Ascending aorta (tissue), 2 donors: ENCODE results near the gene DAG1. TPM values are rescaled to one million over a fixed set of nuclear protein-coding genes. Genes with fewer than 3 reads are reported as not detected.
A peak's percentile ranks its signal among the peaks of the same experiment; 100 is the strongest.

Experiments used
- DNase-seq, 2 donors: peaks; one replicate each; pipeline ENCODE4 v3.0.0-alpha.2; 2019; ENCODE audit warnings: low spot score in 2 of 2
- H3K27ac ChIP-seq, 2 donors: fragments of 200-600 bp; sonication (generic); one replicate each; pipeline ENCODE4 v1.5.1; 2016 to 2017; ENCODE audit warnings: mild to moderate bottlenecking in 1 of 2
- H3K27me3 ChIP-seq: fragments of 200-600 bp; sonication (generic); one replicate; pipeline ENCODE4 v1.5.1; 2017
- H3K36me3 ChIP-seq, 2 donors: fragments of 200-600 bp; sonication (generic); one replicate each; pipeline ENCODE4 v1.5.1; 2016
- H3K4me1 ChIP-seq, 2 donors: fragments of 200-600 bp; sonication (generic); one replicate each; pipeline ENCODE4 v1.5.1; 2016 to 2017; ENCODE audit warnings: mild to moderate bottlenecking in 1 of 2
- H3K4me3 ChIP-seq, 2 donors: fragments of 200-600 bp; sonication (generic); one replicate each; pipeline ENCODE4 v1.5.1; 2016 to 2017; ENCODE audit warnings: mild to moderate bottlenecking in 1 of 2
- H3K9me3 ChIP-seq, 2 donors: fragments of 200-600 bp; sonication (generic); one replicate each; pipeline ENCODE4 v1.5.1; 2016
- intact Hi-C: fragments of 100-400 bp; cut with DNase I; formaldehyde crosslinking; loops from one replicate; pipeline ENCODE4 v1.15.1; 2023
- total RNA-seq: library from RNA; depleted of rRNA; stranded (reverse); fragments of >200 nt; gene quantifications from one replicate; pipeline ENCODE4 v1.1.0, GENCODE V29; 2016
- TF ChIP-seq, protein P1 (sequence below), 3 experiments: fragments of 200-600 bp in 2 of 3; fragments of 450-650 bp in 1 of 3; sonication (generic) in 2 of 3; IDR thresholded peaks; one replicate each; pipeline ENCODE4 v1.5.1; 2016 to 2019; ENCODE audit warnings: antibody characterized with exemption in 3 of 3, mild to moderate bottlenecking in 1 of 3, moderate library complexity in 1 of 3

The DAG1 gene
- total RNA-seq, 1 donor from 2014 or later = 57.9 TPM

DNA sequence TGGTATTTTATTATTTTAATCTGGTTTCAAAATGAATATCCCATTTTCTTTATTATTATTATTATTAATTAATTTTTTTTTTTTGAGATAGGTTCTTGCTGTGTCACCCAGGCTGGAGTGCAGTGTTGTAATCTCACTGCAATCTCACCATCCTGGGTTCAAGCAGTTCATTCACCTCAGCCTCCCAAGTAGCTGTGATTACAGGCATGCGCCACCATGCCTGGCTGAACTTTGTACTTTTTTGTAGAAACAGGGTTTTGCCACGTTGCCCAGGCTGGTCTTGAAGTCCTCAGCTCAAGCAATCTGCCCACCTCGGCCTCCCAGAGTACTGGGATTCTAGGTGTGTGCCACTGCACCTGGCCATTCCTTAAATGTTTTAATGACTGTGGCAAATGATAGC, 28.6 kb downstream of the DAG1 start:
- TF ChIP-seq, protein P1, sequence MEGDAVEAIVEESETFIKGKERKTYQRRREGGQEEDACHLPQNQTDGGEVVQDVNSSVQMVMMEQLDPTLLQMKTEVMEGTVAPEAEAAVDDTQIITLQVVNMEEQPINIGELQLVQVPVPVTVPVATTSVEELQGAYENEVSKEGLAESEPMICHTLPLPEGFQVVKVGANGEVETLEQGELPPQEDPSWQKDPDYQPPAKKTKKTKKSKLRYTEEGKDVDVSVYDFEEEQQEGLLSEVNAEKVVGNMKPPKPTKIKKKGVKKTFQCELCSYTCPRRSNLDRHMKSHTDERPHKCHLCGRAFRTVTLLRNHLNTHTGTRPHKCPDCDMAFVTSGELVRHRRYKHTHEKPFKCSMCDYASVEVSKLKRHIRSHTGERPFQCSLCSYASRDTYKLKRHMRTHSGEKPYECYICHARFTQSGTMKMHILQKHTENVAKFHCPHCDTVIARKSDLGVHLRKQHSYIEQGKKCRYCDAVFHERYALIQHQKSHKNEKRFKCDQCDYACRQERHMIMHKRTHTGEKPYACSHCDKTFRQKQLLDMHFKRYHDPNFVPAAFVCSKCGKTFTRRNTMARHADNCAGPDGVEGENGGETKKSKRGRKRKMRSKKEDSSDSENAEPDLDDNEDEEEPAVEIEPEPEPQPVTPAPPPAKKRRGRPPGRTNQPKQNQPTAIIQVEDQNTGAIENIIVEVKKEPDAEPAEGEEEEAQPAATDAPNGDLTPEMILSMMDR (IDR thresholded peaks at IDR 0.05) = no peak
- peak overlapping the region; percentile 92 to 93 for H3K27ac ChIP-seq
- H3K36me3 ChIP-seq = no peaks in the 10 kb centered on the region
- no peak for DNase-seq
- H3K4me3 ChIP-seq = no peak overlapping the region
- no peaks in the 10 kb centered on the region for H3K27me3 ChIP-seq
- intact Hi-C loops = no loop called here
- peaks cover 11 to 43% of the 10 kb centered on the region in 2 donors for H3K4me1 ChIP-seq
- no peaks in the 10 kb centered on the region for H3K9me3 ChIP-seq

DNA sequence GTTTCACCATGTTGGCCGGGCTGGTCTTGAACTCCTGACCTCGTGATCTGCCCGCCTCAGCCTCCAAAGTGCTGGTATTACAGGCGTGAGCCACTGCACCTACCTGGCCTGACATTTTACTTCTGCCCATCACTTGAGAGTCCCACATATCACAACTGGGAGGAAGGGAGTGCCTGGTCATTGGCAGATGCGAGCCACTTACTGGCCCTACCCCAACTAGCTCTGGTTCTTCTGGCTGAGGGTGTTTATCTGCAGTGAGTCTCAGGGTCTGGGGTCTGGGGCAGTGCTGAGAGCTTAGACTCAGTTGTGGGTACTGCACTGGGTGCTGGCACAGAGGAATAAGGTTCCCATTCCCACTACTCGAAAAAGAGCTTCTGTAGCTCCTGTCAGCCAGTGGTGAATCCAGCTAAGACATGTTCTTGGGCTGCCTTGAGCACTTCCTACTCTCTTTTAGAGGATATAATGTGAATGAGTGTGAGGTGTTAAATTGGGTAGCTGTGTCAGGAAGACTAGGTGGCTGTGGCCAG, 30.2 kb downstream of the DAG1 start:
- H3K27ac ChIP-seq = peak overlapping the region; percentile 92 to 93
- no peaks in the 10 kb centered on the region for H3K27me3 ChIP-seq
- peaks cover 6 to 27% of the 10 kb centered on the region in 2 donors for H3K4me1 ChIP-seq
- no peaks in the 10 kb centered on the region for H3K9me3 ChIP-seq
- intact Hi-C loops = loop anchor here (5.0 kb wide), 1 partner anchor 662 kb away; no protein-coding TSS in a partner anchor
- TF ChIP-seq, protein P1 (IDR thresholded peaks at IDR 0.05) = no peak
- DNase-seq = no peak
- no peaks in the 10 kb centered on the region for H3K36me3 ChIP-seq
- no peak overlapping the region for H3K4me3 ChIP-seq

DNA sequence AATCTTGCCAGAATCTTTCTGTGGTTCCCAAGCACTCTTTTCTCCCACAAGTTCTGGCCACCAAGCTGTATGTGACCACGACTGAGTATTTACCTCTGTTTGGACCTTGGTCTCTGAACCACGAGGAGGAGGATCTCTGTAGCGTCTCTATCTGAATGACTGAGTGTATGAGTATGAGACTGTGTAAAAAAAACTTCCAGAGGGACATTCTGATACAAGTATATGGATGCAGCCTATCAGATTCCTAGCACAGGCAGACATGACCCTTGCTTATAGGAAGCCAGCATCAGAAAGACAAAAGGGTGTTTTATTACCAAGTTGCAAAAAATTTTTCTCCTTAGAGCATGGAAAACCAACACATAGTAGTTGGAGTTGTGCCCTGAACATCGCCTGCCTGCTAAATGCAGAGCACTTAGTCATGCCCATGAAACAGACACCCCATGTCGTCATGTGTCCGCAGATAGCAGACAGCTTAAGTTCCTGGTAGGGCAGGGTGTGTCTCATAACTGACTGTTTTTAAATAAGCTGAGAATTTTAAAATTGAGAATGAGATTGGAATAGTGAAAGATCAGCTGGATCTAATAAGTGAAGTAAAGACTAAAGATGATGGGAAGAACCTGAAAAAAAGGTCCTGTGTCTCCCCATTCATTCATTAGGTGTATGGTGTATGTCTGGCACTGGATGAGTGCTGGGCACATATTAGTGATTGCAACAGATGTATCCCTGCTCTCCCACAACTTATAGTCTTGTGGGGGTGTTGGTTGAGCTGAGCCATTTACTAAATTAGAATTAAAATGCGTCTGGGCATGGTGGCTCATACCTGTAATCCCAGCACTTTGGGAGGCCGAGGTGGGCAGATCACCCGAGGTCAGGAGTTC, 30.9 kb downstream of the DAG1 start:
- TF ChIP-seq, protein P1 (IDR thresholded peaks at IDR 0.05) = no peak
- H3K4me3 ChIP-seq = peak overlapping the region in 1 of 2 donors; percentile 22
- peaks cover 6 to 26% of the 10 kb centered on the region in 2 donors for H3K4me1 ChIP-seq
- H3K27ac ChIP-seq = peak overlapping the region; percentile 92 to 93
- H3K36me3 ChIP-seq = no peaks in the 10 kb centered on the region
- no peaks in the 10 kb centered on the region for H3K27me3 ChIP-seq
- peak; percentile 63 to 94 for DNase-seq
- intact Hi-C loops = loop anchor here (1.0 to 5.0 kb wide), 2 partner anchors 32 to 661 kb away; no protein-coding TSS in a partner anchor
- no peaks in the 10 kb centered on the region for H3K9me3 ChIP-seq

DNA sequence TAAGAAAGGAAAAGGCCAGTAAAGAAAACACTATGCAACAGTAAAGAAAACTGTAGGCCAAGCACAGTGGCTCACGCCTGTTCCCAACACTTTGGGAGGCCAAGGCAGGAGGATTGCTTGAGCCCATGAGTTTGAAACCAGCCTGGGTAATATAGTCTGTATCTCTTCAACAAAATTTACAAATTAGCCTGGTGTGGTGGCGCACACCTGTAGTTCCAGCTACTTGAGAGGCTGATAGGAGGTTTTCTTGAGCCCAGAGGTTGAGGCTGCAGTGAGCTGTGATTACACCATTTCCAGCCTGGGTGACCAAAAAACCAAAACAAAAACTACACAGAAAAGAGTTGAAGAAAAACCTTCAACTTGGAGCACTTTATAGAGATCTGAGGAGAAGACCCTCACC, 31.8 kb downstream of the DAG1 start:
- intact Hi-C loops = loop anchor here (1.0 to 5.0 kb wide), 2 partner anchors 33 to 660 kb away; no protein-coding TSS in a partner anchor
- Histone ChIP-seq H3K4me1 (peaks cover 6 to 26% of the 10 kb centered on the region in 2 donors), H3K4me3 (no peak overlapping the region), H3K27me3 (no peaks in the 10 kb centered on the region), H3K27ac (peak overlapping the region; percentile 92 to 93), H3K9me3 (no peaks in the 10 kb centered on the region), H3K36me3 (no peaks in the 10 kb centered on the region)
- no peak for DNase-seq
- TF ChIP-seq, protein P1 (IDR thresholded peaks at IDR 0.05) = no peak

DNA sequence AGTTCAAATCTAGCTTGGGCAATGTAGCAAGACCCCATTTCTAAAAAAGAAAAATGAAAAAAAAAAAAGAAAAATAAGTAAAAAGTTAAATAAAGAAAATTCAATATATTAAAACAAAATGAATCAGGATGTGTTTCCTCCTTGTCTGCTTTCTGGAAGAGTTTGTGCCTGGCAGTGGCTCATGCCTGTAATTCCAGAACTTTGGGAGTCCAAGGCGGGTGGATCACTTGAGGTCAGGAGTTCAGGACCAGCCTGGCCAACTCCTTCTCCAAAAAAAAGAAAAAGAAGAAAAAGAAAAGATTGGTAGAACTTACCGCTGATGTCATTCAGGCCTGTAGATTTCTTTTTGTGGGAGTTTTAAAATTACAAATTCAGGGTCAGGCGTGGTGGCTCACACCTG, 36.8 kb downstream of the DAG1 start:
- intact Hi-C loops = loop anchor here (2.0 kb wide), 1 partner anchor 22 kb away; no protein-coding TSS in a partner anchor
- H3K4me3 ChIP-seq = no peak overlapping the region
- no peaks in the 10 kb centered on the region for H3K9me3 ChIP-seq
- peaks cover 16% of the 10 kb centered on the region in 2 donors for H3K36me3 ChIP-seq
- H3K27ac ChIP-seq = peak overlapping the region in 1 of 2 donors; percentile 51
- H3K4me1 ChIP-seq = peaks cover 0 to 5% of the 10 kb centered on the region in 2 donors
- TF ChIP-seq, protein P1 (IDR thresholded peaks at IDR 0.05) = no peak
- DNase-seq = no peak
- no peaks in the 10 kb centered on the region for H3K27me3 ChIP-seq
